ENCODE results near the gene CEP135. TPM values are rescaled to one million over a fixed set of nuclear protein-coding genes. Genes with fewer than 3 reads are reported as not detected.

Gene CEP135
- total and polyA plus RNA-seq, 3 donors from 2014 or later: 5.2 to 28.4 (median 19.9) TPM

GRCh38 chr4:55938481-55938880 is 10.3 kb upstream of the CEP135 start:
- Histone ChIP-seq H3K9me3 (no peaks in the 10 kb centered on the region), H3K4me1 (no peaks in the 10 kb centered on the region), H3K36me3 (ENCODE audit: low read depth, missing control alignments) (no peaks in the 10 kb centered on the region), H3K4me3 (no peak overlapping the region), H3K27ac (no peak overlapping the region), H3K27me3 (no peaks in the 10 kb centered on the region)
- TF ChIP-seq, protein P1, sequence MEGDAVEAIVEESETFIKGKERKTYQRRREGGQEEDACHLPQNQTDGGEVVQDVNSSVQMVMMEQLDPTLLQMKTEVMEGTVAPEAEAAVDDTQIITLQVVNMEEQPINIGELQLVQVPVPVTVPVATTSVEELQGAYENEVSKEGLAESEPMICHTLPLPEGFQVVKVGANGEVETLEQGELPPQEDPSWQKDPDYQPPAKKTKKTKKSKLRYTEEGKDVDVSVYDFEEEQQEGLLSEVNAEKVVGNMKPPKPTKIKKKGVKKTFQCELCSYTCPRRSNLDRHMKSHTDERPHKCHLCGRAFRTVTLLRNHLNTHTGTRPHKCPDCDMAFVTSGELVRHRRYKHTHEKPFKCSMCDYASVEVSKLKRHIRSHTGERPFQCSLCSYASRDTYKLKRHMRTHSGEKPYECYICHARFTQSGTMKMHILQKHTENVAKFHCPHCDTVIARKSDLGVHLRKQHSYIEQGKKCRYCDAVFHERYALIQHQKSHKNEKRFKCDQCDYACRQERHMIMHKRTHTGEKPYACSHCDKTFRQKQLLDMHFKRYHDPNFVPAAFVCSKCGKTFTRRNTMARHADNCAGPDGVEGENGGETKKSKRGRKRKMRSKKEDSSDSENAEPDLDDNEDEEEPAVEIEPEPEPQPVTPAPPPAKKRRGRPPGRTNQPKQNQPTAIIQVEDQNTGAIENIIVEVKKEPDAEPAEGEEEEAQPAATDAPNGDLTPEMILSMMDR (IDR thresholded peaks at IDR 0.05): no peak
- no peak for TF ChIP-seq POLR2A (IDR thresholded peaks at IDR 0.05)
- no peak for DNase-seq
- intact Hi-C loops (cut with DNase I; ENCODE audit: low total_unique reads): no loop called here
- WGBS, 2 donors: 96 to 97% methylated on average over 1 of the region's 1 CpG

DNA sequence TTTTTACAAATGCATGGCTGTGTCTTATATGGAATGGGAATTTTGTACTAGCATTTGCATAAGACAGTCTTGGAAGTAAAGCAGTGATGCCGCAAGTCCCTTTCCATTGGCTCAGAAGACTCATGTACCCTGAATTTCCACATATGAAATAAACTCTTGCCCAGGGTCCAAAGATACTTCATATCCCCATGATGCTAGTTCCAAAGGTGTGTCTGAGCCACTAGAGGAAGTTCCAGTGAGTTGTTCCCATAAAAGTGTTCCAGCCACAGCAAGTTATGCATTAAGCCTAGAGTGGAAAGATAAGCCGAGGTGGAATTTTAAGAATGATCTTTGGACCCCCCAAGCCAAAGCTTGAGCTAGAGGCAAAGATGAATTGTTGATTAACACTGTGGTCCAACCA is 9.3 kb upstream of the CEP135 start:
- Histone ChIP-seq H3K27me3 (no peaks in the 10 kb centered on the region), H3K27ac (no peak overlapping the region), H3K9me3 (no peaks in the 10 kb centered on the region), H3K4me1 (no peaks in the 10 kb centered on the region), H3K4me3 (no peak overlapping the region), H3K36me3 (ENCODE audit: low read depth, missing control alignments) (no peaks in the 10 kb centered on the region)
- intact Hi-C loops (cut with DNase I; ENCODE audit: low total_unique reads): no loop called here
- no peak for TF ChIP-seq POLR2A (IDR thresholded peaks at IDR 0.05)
- TF ChIP-seq, protein P1 (IDR thresholded peaks at IDR 0.05): no peak
- DNase-seq: no peak
- WGBS, 2 donors: 75 to 89% methylated on average over 2 of the region's 2 CpGs

DNA sequence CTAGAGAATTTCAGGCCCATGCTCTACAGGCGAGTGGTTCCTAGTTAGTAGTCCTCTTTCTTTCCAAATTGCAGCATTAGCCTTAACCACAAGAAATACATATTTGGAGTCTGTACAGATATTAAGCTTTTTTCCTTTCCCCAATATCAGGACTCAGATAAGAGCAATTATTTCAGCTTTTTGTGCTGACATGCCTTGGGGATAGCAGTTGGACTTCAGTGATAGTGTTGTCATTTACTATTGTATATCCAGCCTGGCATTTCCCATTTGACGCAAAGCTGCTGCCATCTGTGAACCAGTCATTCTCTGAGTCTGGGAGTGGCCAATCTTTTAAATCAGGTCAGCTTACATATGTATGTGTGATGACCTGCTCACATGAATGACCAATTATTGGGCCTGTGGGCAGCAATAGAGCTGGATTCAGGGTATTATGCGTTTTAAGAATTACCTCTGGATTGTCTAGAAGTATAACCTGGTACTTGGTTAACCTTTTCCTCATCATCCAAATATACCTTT is 6.8 kb upstream of the CEP135 start:
- no peaks in the 10 kb centered on the region for H3K9me3 ChIP-seq
- no peak overlapping the region for H3K27ac ChIP-seq
- no peaks in the 10 kb centered on the region for H3K36me3 ChIP-seq (ENCODE audit: low read depth, missing control alignments)
- whole genome bisulfite sequencing, 2 donors: 86 to 88% methylated on average over 3 of the region's 3 CpGs
- no peak overlapping the region for H3K4me3 ChIP-seq
- no peak for DNase-seq
- TF ChIP-seq POLR2A (IDR thresholded peaks at IDR 0.05): no peak
- TF ChIP-seq, protein P1 (IDR thresholded peaks at IDR 0.05): no peak
- intact Hi-C loops (cut with DNase I; ENCODE audit: low total_unique reads): no loop called here
- H3K4me1 ChIP-seq: no peaks in the 10 kb centered on the region
- H3K27me3 ChIP-seq: no peaks in the 10 kb centered on the region

- TF ChIP-seq, protein P1 (IDR thresholded peaks at IDR 0.05): no peak
- no peak for TF ChIP-seq POLR2A (IDR thresholded peaks at IDR 0.05)
- 31 to 34% methylated on average over 6 of the region's 6 CpGs for WGBS, 2 donors
- no peaks in the 10 kb centered on the region for H3K36me3 ChIP-seq (ENCODE audit: low read depth, missing control alignments)
- peaks cover 8% of the 10 kb centered on the region for H3K4me1 ChIP-seq
- peak overlapping the region in 1 of 2 donors; percentile 90 for H3K27ac ChIP-seq
- no peaks in the 10 kb centered on the region for H3K9me3 ChIP-seq
- H3K4me3 ChIP-seq: no peak overlapping the region
- no peak for DNase-seq
- intact Hi-C loops (cut with DNase I; ENCODE audit: low total_unique reads): no loop called here
- no peaks in the 10 kb centered on the region for H3K27me3 ChIP-seq
Measured at GRCh38 chr4:55947254-55947882, 1.4 kb upstream of the CEP135 start.
